ENCODE results near the gene CSF3R.

CSF3R gene

DNA sequence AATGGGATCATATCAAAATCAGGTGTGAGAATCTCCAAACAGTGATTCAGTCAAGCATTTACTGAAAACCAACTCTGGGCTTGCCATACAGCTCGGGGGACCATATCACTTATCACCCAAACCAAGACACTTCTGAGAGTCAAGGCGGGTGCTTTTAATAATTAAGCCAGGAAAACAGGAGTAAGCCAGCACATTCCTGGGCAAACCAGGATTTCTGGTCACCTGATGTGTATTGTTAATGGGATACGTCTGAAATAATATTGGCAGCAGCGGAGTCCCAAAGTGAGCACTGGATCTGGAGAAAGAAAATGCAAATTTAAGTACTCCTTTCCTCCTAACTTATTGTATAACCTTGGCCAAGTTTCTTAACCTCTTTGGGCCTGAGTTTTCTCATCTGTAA lies 50.1 kb downstream of the CSF3R start:
- in situ Hi-C loops (cut with HindIII; ENCODE audit: low sequenced_read_pairs) = no loop called here

DNA sequence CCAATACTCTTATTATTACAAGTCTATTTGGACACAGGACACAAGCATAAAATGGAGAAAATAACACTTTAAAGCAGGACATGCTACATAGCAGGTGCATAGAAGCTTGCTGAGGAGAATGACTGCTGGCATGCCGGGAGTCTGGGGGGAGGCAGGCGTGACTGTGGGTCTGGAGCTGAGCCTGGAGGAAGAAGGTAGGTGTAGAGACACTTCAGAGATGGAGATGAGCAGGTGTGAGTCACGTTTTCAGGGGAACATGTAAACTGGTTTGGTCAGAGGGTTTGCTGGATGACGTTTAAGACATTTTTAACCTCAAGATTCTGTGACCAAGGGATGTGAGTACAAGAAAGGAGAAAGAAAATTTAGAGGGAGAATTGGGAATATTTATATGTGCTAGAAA lies 56.9 kb downstream of the CSF3R start:
- in situ Hi-C loops (cut with HindIII; ENCODE audit: low sequenced_read_pairs) = loop anchor here (5.0 kb wide), 1 partner anchor 68 kb away; no protein-coding TSS in a partner anchor

DNA sequence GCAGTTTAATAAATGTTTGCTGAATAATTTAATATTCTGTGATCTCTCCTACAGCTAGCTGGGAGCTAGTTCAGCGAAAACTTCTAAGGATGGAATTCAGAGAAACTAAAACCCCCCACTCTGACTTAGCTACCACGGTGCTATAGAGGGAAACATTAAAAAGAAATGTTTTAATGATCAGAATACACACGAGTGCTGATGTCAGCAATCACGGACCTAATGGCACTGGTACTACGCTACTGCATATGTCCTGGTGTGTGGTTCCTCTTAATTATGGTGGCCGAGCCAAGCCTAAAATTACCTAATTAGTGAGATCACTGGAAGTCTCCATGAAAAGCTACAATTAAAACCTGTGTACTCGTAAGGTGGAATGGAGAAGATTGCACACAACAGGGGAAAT lies 61.1 kb downstream of the CSF3R start:
- in situ Hi-C loops (cut with HindIII; ENCODE audit: low sequenced_read_pairs) = no loop called here

DNA sequence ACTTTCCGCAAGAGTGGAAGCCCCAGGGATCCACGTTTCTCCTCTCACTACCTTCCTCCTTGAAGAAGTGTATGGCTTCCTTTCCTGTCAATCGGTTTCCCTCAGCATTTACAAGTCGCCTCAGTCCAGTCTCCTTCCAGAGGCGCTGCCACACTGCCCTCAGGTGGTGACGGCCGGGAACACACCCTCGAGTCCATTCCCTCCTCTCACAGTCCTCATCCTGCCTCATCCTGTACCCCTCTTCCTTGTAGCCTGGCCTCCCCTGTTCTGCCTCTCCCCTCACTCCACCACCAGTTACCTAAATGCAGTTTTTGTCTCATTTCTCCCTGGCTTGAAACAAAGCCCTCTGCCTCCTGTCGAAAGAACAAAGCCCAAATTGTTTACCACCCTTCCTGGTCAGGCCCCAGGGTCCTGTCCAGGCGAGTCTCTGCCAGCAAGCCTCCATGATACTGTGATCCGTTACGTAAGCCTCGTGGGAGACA lies 61.8 kb downstream of the CSF3R start:
- in situ Hi-C loops (cut with HindIII; ENCODE audit: low sequenced_read_pairs) = no loop called here

DNA sequence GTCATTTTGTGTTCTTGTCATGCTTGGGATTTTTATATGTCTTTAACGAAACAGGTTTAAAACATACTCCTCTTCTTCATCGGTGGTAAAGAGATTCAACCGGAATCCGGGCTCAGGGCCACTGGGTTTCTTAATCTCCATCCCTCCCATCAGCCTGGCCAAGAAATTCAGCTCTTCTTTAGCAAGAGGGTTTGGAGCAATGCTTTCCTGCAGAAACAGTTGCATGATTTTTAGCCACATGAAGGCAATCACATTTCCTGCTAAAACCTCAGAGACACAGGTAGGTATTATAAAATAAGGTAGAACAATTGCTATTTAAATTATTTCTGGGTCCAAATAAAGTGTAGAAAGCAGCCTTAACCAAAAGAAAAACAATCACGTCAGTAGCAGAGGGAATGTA lies 62.3 kb downstream of the CSF3R start:
- in situ Hi-C loops (cut with HindIII; ENCODE audit: low sequenced_read_pairs) = no loop called here

DNA sequence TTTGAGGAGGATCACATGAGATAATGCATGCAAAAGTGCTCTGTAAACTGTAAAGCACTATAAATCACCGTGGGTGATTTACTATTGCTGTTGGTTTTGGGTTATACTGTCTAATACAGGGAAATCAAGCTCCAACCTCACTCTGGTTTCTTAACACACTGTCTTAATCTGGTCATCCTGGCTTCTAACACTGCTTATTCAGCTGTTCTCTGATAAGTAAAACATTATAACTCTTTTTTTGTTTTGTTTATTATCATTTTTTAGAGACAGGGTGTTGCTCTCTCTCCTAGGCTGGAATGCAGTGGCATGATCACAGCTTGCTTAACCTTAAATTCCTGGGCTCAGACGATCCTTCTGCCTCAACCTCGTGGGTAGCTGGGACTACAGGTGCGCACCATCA lies 63.1 kb downstream of the CSF3R start:
- in situ Hi-C loops (cut with HindIII; ENCODE audit: low sequenced_read_pairs) = no loop called here

DNA sequence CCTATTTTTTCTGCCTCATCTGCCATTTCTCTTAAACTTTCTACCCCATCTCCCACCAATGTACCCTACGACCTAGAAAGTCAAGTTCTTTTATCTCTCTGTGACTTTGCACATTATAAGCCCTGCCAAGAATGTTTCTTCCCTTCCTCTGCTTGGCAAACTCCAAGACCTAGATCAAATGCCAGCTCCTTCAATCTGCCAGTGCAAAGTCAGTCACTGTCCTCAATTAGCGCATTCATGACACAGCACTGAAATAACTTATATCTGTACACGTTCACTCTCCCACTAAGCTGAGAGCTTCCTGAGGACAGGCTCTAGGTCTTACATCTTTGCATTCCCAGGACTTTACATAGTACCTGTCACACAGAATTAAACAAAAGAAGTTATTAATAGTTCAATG lies 63.6 kb downstream of the CSF3R start:
- in situ Hi-C loops (cut with HindIII; ENCODE audit: low sequenced_read_pairs) = no loop called here

DNA sequence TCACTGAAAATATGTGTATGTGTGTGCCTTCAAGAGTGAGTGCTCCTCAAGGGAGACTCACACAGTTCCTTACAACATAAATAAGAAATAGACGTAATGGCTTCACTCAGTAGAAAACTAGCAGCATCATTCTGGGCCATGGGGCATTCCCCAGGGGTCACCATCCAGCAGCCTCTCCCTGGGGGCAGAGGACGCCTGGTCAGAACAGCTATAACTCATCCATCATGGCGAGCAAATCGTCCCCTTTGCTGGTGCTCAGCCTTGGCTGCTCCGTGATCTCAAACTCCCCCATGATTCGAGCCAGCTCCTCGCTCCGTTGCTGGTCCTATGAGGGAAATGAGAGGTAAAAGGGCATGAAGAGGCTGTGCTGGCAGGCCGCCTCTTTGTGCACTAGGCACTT lies 64.8 kb downstream of the CSF3R start:
- in situ Hi-C loops (cut with HindIII; ENCODE audit: low sequenced_read_pairs) = no loop called here
